ENCODE measurements around the gene SAMD4B.

Gene SAMD4B

DNA sequence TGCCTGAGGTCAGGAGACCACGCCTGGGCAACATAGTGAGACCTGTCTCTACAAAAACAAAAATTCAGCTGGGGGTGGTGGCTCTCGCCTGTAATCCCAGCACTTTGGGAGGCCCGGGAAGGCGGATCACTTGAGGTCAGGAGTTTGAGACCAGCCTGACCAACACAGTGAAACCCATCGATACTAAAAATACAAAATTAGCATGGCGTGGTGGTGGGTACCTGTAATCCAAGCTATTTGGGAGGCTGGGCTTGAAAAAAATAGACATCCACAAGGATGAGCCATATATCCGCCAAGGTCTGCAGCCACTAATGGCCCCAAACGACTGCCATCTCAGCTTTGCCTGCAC, 90.4 kb downstream of the SAMD4B start:
- DNase-seq (ENCODE audit: low read depth in 1 of 2, low spot score in 1 of 2) = no peak
- H3K27me3 ChIP-seq (ENCODE audit: insufficient read depth, poor library complexity, severe bottlenecking) = no peaks in the 10 kb centered on the region
- no peak overlapping the region for H3K27ac ChIP-seq (replicated peaks)
- TF ChIP-seq POLR2AphosphoS5 (IDR thresholded peaks at IDR 0.05; ENCODE audit: low read depth) (no peak), GABPA (IDR thresholded peaks at IDR 0.05; ENCODE audit: low read depth) (no peak), SPI1 (IDR thresholded peaks at IDR 0.05; ENCODE audit: borderline replicate concordance, low read depth) (no peak)
- TF ChIP-seq, protein P1, sequence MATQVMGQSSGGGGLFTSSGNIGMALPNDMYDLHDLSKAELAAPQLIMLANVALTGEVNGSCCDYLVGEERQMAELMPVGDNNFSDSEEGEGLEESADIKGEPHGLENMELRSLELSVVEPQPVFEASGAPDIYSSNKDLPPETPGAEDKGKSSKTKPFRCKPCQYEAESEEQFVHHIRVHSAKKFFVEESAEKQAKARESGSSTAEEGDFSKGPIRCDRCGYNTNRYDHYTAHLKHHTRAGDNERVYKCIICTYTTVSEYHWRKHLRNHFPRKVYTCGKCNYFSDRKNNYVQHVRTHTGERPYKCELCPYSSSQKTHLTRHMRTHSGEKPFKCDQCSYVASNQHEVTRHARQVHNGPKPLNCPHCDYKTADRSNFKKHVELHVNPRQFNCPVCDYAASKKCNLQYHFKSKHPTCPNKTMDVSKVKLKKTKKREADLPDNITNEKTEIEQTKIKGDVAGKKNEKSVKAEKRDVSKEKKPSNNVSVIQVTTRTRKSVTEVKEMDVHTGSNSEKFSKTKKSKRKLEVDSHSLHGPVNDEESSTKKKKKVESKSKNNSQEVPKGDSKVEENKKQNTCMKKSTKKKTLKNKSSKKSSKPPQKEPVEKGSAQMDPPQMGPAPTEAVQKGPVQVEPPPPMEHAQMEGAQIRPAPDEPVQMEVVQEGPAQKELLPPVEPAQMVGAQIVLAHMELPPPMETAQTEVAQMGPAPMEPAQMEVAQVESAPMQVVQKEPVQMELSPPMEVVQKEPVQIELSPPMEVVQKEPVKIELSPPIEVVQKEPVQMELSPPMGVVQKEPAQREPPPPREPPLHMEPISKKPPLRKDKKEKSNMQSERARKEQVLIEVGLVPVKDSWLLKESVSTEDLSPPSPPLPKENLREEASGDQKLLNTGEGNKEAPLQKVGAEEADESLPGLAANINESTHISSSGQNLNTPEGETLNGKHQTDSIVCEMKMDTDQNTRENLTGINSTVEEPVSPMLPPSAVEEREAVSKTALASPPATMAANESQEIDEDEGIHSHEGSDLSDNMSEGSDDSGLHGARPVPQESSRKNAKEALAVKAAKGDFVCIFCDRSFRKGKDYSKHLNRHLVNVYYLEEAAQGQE (IDR thresholded peaks at IDR 0.05; ENCODE audit: insufficient replicate concordance, low read depth) = no peak
- TF ChIP-seq, protein P2, sequence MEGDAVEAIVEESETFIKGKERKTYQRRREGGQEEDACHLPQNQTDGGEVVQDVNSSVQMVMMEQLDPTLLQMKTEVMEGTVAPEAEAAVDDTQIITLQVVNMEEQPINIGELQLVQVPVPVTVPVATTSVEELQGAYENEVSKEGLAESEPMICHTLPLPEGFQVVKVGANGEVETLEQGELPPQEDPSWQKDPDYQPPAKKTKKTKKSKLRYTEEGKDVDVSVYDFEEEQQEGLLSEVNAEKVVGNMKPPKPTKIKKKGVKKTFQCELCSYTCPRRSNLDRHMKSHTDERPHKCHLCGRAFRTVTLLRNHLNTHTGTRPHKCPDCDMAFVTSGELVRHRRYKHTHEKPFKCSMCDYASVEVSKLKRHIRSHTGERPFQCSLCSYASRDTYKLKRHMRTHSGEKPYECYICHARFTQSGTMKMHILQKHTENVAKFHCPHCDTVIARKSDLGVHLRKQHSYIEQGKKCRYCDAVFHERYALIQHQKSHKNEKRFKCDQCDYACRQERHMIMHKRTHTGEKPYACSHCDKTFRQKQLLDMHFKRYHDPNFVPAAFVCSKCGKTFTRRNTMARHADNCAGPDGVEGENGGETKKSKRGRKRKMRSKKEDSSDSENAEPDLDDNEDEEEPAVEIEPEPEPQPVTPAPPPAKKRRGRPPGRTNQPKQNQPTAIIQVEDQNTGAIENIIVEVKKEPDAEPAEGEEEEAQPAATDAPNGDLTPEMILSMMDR (IDR thresholded peaks at IDR 0.05; ENCODE audit: insufficient read depth, low read length) = no peak
- no peak overlapping the region for H3K4me3 ChIP-seq (replicated peaks; ENCODE audit: insufficient read depth, low read length)

DNA sequence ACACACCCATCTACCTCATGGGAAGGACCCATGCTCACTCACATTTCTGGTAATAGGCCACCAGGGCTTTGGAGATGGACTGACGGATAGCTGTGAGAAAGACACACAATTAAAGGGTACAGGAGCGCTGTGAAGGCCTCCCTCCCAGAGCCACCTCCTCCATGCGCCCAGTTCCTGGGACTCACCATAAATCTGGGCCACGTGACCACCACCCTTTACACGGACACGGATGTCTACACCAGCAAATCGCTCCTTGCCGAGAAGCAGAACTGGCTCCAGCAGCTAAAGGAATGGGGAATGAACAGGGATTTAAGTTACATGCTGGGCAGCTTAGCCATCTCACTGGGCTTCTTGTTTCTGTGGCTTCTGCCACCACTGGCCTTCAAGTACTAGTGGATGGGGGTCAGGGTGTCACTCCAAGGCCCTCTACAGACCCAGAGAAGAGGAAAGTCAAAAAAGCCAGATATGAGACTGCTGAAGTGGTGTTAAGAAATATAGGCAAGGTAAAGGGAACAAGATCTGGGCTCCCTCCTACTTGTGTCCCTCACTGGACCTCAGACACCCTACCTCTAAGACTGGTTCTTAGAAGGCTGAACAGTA, 91.4 kb downstream of the SAMD4B start:
- peak overlapping the region; percentile 88 for H3K27ac ChIP-seq (replicated peaks)
- H3K4me3 ChIP-seq (replicated peaks; ENCODE audit: insufficient read depth, low read length) = no peak overlapping the region
- DNase-seq (ENCODE audit: low read depth in 1 of 2, low spot score in 1 of 2) = no peak
- H3K27me3 ChIP-seq (ENCODE audit: insufficient read depth, poor library complexity, severe bottlenecking) = no peaks in the 10 kb centered on the region
- TF ChIP-seq GABPA (IDR thresholded peaks at IDR 0.05; ENCODE audit: low read depth) (no peak), SPI1 (IDR thresholded peaks at IDR 0.05; ENCODE audit: borderline replicate concordance, low read depth) (no peak), POLR2AphosphoS5 (IDR thresholded peaks at IDR 0.05; ENCODE audit: low read depth) (peak; percentile 25; the same call in 1 of the 2 replicates)
- TF ChIP-seq, protein P2 (IDR thresholded peaks at IDR 0.05; ENCODE audit: insufficient read depth, low read length) = no peak
- TF ChIP-seq, protein P1 (IDR thresholded peaks at IDR 0.05; ENCODE audit: insufficient replicate concordance, low read depth) = no peak

DNA sequence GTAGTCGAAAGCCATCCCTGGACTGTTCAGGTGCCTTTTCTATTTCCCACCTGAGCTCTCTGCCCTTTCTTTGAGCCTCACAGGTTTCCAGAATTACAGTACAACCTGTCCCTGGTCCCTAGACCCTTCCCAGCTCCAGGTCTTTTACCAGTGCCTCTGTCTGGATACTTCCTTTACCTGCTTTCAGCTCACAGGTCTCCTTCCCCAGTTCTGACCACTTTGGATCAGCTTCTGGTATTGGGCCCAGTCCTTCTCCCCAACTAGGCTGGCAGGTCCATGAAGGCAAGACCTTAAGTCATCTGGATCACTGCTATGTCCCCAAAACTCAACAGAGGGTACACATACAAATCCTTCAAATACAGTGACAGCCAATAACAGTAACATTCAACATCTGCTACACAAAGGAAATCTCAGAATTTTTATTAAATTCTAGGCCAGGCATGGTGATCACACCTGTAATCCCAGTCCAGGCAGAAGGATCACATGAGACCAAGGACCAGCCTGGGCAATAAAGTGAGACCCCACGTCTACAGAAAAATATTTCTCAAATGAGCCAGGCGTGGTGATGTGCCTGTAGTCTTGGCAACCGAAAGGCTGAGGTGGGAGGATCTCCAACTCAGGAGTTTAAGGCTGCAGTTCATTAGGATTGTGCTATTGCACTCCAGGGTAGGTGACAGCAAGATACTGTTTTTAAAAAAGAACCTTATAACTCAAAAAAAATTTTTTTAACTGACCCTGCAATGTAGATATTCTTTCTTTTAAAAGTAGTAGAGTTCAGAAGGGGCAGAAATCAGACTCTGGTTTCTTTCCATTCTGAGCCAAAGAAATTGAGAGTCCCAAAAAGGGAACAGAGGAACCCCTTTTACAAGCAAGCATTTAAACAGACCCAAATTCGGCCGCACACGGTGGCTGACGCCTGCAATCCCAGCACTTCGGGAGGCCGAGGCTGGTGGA, 92.2 kb downstream of the SAMD4B start:
- TF ChIP-seq, protein P2 (IDR thresholded peaks at IDR 0.05; ENCODE audit: insufficient read depth, low read length) = no peak
- TF ChIP-seq POLR2AphosphoS5 (IDR thresholded peaks at IDR 0.05; ENCODE audit: low read depth) (no peak), GABPA (IDR thresholded peaks at IDR 0.05; ENCODE audit: low read depth) (no peak)
- TF ChIP-seq, protein P1 (IDR thresholded peaks at IDR 0.05; ENCODE audit: insufficient replicate concordance, low read depth) = no peak
- Histone ChIP-seq H3K27ac (replicated peaks) (peak overlapping the region; percentile 88), H3K27me3 (ENCODE audit: insufficient read depth, poor library complexity, severe bottlenecking) (no peaks in the 10 kb centered on the region), H3K4me3 (replicated peaks; ENCODE audit: insufficient read depth, low read length) (peak overlapping the region; percentile 55)
- DNase-seq (ENCODE audit: low read depth in 1 of 2, low spot score in 1 of 2) = no peak

Data from HL-60 (cell line).